ENCODE data around the gene SOCS6. TPM values are rescaled to one million over a fixed set of nuclear protein-coding genes. Genes with fewer than 3 reads are reported as not detected.

The SOCS6 gene
- total RNA-seq, 1 experiment from 2014 or later = 16.9 TPM

GRCh38 chr18:70291295-70291574, 2.4 kb downstream of the SOCS6 start:
- CTCF ChIA-PET = interaction anchor here (2.7 kb wide), 1 partner anchor 143 kb away, joined by 11 read pairs; no protein-coding TSS in a partner anchor
- no peaks in the 10 kb centered on the region for H3K27me3 Mint-ChIP-seq (ENCODE audit: insufficient read depth, unreplicated experiment)
- peaks cover 7% of the 10 kb centered on the region for H3K36me3 Mint-ChIP-seq (ENCODE audit: insufficient read depth, unreplicated experiment)
- no TSS peak for BruUV-seq (replicated peaks)
- H3K9me3 Mint-ChIP-seq (ENCODE audit: unreplicated experiment) = no peaks in the 10 kb centered on the region
- peak overlapping the region; percentile 81 for H3K4me3 Mint-ChIP-seq (ENCODE audit: unreplicated experiment)
- H3K27ac Mint-ChIP-seq (ENCODE audit: low read depth, unreplicated experiment) = peak overlapping the region; percentile 83
- peaks cover 45% of the 10 kb centered on the region for H3K4me1 Mint-ChIP-seq (ENCODE audit: insufficient read depth, unreplicated experiment)
- TF ChIP-seq, protein P1, sequence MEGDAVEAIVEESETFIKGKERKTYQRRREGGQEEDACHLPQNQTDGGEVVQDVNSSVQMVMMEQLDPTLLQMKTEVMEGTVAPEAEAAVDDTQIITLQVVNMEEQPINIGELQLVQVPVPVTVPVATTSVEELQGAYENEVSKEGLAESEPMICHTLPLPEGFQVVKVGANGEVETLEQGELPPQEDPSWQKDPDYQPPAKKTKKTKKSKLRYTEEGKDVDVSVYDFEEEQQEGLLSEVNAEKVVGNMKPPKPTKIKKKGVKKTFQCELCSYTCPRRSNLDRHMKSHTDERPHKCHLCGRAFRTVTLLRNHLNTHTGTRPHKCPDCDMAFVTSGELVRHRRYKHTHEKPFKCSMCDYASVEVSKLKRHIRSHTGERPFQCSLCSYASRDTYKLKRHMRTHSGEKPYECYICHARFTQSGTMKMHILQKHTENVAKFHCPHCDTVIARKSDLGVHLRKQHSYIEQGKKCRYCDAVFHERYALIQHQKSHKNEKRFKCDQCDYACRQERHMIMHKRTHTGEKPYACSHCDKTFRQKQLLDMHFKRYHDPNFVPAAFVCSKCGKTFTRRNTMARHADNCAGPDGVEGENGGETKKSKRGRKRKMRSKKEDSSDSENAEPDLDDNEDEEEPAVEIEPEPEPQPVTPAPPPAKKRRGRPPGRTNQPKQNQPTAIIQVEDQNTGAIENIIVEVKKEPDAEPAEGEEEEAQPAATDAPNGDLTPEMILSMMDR (IDR thresholded peaks at IDR 0.05; ENCODE audit: unreplicated experiment) = no peak
- intact Hi-C loops (cut with micrococcal nuclease) = loop anchor here (2.0 to 10.0 kb wide), 2 partner anchors 86 to 94 kb away; partner anchors contain the start of gene RTTN
- DNase-seq (ENCODE audit: unreplicated experiment) = no peak
- POLR2A ChIA-PET = interaction anchor here (1.6 kb wide), 2 partner anchors 16 to 142 kb away, joined by 4 to 5 read pairs; no protein-coding TSS in a partner anchor

GRCh38 chr18:70292628-70293027, 3.8 kb downstream of the SOCS6 start:
- no TSS peak for BruUV-seq (replicated peaks)
- ChIA-PET CTCF (interaction anchor here (0.6 to 2.7 kb wide), 3 partner anchors 10 to 162 kb away, joined by 3 to 11 read pairs (median 4); no protein-coding TSS in a partner anchor), POLR2A (interaction anchor here (0.7 to 1.2 kb wide), 2 partner anchors 41 to 152 kb away, joined by 3 read pairs; no protein-coding TSS in a partner anchor)
- H3K27ac Mint-ChIP-seq (ENCODE audit: low read depth, unreplicated experiment) = peak overlapping the region; percentile 42
- no peaks in the 10 kb centered on the region for H3K27me3 Mint-ChIP-seq (ENCODE audit: insufficient read depth, unreplicated experiment)
- H3K4me1 Mint-ChIP-seq (ENCODE audit: insufficient read depth, unreplicated experiment) = peaks cover 55% of the 10 kb centered on the region
- H3K36me3 Mint-ChIP-seq (ENCODE audit: insufficient read depth, unreplicated experiment) = peaks cover 7% of the 10 kb centered on the region
- no peaks in the 10 kb centered on the region for H3K9me3 Mint-ChIP-seq (ENCODE audit: unreplicated experiment)
- H3K4me3 Mint-ChIP-seq (ENCODE audit: unreplicated experiment) = no peak overlapping the region
- no peak for DNase-seq (ENCODE audit: unreplicated experiment)
- TF ChIP-seq, protein P1 (IDR thresholded peaks at IDR 0.05; ENCODE audit: unreplicated experiment) = no peak
- intact Hi-C loops (cut with micrococcal nuclease) = loop anchor here (10.0 kb wide), 1 partner anchor 92 kb away; no protein-coding TSS in a partner anchor

DNA sequence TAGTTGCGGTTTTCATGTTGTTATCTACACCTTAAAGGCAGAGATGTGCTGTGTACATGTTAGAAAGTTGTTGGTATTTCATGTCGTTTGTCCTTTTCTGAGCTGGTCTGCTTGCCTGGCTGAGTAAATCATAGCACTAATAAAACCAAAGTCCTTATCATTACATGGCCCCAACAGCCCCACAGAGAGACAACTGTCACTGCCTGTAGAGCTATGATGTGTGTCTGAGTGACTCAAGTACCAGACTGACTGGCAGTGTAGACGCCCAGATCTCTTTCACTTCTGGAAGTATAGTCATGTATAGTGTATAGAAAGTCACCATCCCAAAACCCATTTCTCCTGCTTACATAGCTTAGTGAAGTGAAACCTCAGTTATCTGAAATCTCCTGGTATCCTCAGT, 4.3 kb downstream of the SOCS6 start:
- POLR2A ChIA-PET = interaction anchor here (0.7 to 1.2 kb wide), 2 partner anchors 40 to 151 kb away, joined by 3 read pairs; no protein-coding TSS in a partner anchor

DNA sequence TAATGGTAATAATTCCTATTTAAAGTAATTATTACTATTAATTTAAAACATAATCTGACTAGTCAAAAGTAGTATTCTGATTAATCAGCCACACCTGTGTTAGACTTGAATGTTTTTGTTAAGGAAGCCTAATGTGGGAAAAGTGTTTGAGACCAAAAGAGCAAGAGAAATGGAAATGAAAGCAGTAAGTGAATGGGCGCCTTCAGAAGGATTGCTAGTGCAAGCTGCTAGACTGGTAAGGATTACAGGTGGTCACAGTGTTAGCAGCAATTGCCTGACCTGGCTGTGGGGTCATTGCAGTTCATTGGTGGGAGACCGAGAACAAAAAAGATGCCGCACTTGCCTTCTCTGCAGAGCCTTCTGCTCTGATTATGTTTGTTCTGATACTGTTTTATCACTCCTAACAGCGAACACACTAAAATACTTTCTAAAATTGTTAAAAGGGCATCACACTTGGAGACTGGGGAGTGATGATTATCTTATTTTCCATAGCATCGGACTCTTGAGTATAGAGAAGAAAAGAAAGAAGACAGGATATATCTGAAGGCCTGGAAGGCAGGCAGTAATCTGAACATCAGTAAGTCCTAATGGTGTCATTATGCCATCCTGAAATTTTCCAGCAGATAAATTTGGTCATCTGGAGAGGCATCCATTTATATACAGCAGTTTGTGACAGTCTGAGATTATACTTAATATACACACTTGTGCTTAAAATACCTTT, 5.8 kb downstream of the SOCS6 start:
- peak overlapping the region; percentile 36 for H3K27ac Mint-ChIP-seq (ENCODE audit: low read depth, unreplicated experiment)
- no peak for DNase-seq (ENCODE audit: unreplicated experiment)
- H3K27me3 Mint-ChIP-seq (ENCODE audit: insufficient read depth, unreplicated experiment) = no peaks in the 10 kb centered on the region
- H3K36me3 Mint-ChIP-seq (ENCODE audit: insufficient read depth, unreplicated experiment) = peaks cover 7% of the 10 kb centered on the region
- intact Hi-C loops (cut with micrococcal nuclease) = loop anchor here (10.0 kb wide), 1 partner anchor 90 kb away; no protein-coding TSS in a partner anchor
- TF ChIP-seq, protein P1 (IDR thresholded peaks at IDR 0.05; ENCODE audit: unreplicated experiment) = no peak
- ChIA-PET CTCF (interaction anchor here (0.6 kb wide), 2 partner anchors 14 to 426 kb away, joined by 3 to 4 read pairs; no protein-coding TSS in a partner anchor), POLR2A (interaction anchor here (1.5 kb wide), 1 partner anchor 63 kb away, joined by 5 read pairs; no protein-coding TSS in a partner anchor)
- peaks cover 55% of the 10 kb centered on the region for H3K4me1 Mint-ChIP-seq (ENCODE audit: insufficient read depth, unreplicated experiment)
- no peak overlapping the region for H3K4me3 Mint-ChIP-seq (ENCODE audit: unreplicated experiment)
- no TSS peak for BruUV-seq (replicated peaks)
- H3K9me3 Mint-ChIP-seq (ENCODE audit: unreplicated experiment) = no peaks in the 10 kb centered on the region

More for the DNA sequence above, 4.3 kb downstream of the SOCS6 start:
- Mint-ChIP-seq H3K4me3 (ENCODE audit: unreplicated experiment) (no peak overlapping the region), H3K27me3 (ENCODE audit: insufficient read depth, unreplicated experiment) (no peaks in the 10 kb centered on the region), H3K27ac (ENCODE audit: low read depth, unreplicated experiment) (peak overlapping the region; percentile 42), H3K9me3 (ENCODE audit: unreplicated experiment) (no peaks in the 10 kb centered on the region), H3K4me1 (ENCODE audit: insufficient read depth, unreplicated experiment) (peaks cover 55% of the 10 kb centered on the region), H3K36me3 (ENCODE audit: insufficient read depth, unreplicated experiment) (peaks cover 7% of the 10 kb centered on the region)
- CTCF ChIA-PET = interaction anchor here (0.5 to 2.7 kb wide), 5 partner anchors 9 to 161 kb away, joined by 3 to 11 read pairs (median 4); no protein-coding TSS in a partner anchor
- BruUV-seq (replicated peaks) = no TSS peak
- TF ChIP-seq, protein P1 (IDR thresholded peaks at IDR 0.05; ENCODE audit: unreplicated experiment) = no peak
- intact Hi-C loops (cut with micrococcal nuclease) = loop anchor here (10.0 kb wide), 1 partner anchor 92 kb away; no protein-coding TSS in a partner anchor
- DNase-seq (ENCODE audit: unreplicated experiment) = no peak
